Tibial artery (tissue), 4 donors: ENCODE measurements around the gene FHL5.

Experiments used
- DNase-seq, 2 donors: peaks; one replicate each; pipeline ENCODE4 v3.0.0-alpha.2; 2019
- H3K27ac ChIP-seq, 2 donors: fragments of 200-600 bp; sonication (generic) in 1 of 2; 1 replicate in 1 of 2; 2 replicates in 1 of 2; pipeline ENCODE4 v1.5.1; 2018 to 2019; ENCODE audit warnings: mild to moderate bottlenecking in 1 of 2
- H3K27me3 ChIP-seq, 2 donors: fragments of 200-600 bp; sonication (generic) in 1 of 2; one replicate each; pipeline versions ENCODE4 v1.5.1 to v1.6.0; 2016 to 2019
- H3K36me3 ChIP-seq, 3 donors: fragments of 200-600 bp; sonication (generic) in 2 of 3; one replicate each; pipeline ENCODE4 v1.5.1; 2016 to 2019; ENCODE audit warnings: mild to moderate bottlenecking in 2 of 3
- H3K4me1 ChIP-seq, 4 donors: fragments of 200-600 bp; sonication (generic) in 2 of 4; 1 replicate in 3 of 4; 2 replicates in 1 of 4; pipeline ENCODE4 v1.5.1; 2016 to 2019
- H3K4me3 ChIP-seq, 2 donors: fragments of 200-600 bp; sonication (generic) in 1 of 2; 1 replicate in 1 of 2; 2 replicates in 1 of 2; pipeline ENCODE4 v1.5.1; 2018 to 2019; ENCODE audit warnings: mild to moderate bottlenecking in 2 of 2
- H3K9me3 ChIP-seq, 3 donors: fragments of 200-600 bp; sonication (generic) in 1 of 3; one replicate each; pipeline ENCODE4 v1.5.1; 2016 to 2019
- CTCF ChIP-seq, 2 experiments: fragments of 200-600 bp in 1 of 2; fragments of 450-650 bp in 1 of 2; IDR thresholded peaks; one replicate each; pipeline ENCODE4 v1.5.1; 2017 to 2019; ENCODE audit warnings: antibody characterized with exemption in 2 of 2, mild to moderate bottlenecking in 1 of 2, moderate library complexity in 1 of 2
- intact Hi-C: fragments of 100-400 bp; cut with DNase I; formaldehyde crosslinking; loops from one replicate; pipeline ENCODE4 v1.15.0; 2023; ENCODE audit warnings: low total_unique reads

FHL5 gene

GRCh38 chr6:96528193-96528592 is 34.7 kb upstream of the FHL5 start:
- intact Hi-C loops: no loop called here
- peaks cover 58 to 65% (median 60%) of the 10 kb centered on the region in 3 donors for H3K36me3 ChIP-seq
- H3K4me1 ChIP-seq: peaks cover 0 to 11% (median 6%) of the 10 kb centered on the region in 4 donors
- H3K4me3 ChIP-seq: no peak overlapping the region
- DNase-seq: no peak
- TF ChIP-seq CTCF (IDR thresholded peaks at IDR 0.05): no peak
- H3K27me3 ChIP-seq: no peaks in the 10 kb centered on the region
- H3K9me3 ChIP-seq: no peaks in the 10 kb centered on the region
- H3K27ac ChIP-seq: no peak overlapping the region

GRCh38 chr6:96532399-96532798 is 30.5 kb upstream of the FHL5 start:
- no peaks in the 10 kb centered on the region for H3K27me3 ChIP-seq
- intact Hi-C loops: no loop called here
- H3K4me1 ChIP-seq: no peaks in the 10 kb centered on the region
- no peak for DNase-seq
- H3K4me3 ChIP-seq: no peak overlapping the region
- H3K9me3 ChIP-seq: no peaks in the 10 kb centered on the region
- H3K27ac ChIP-seq: no peak overlapping the region
- no peak for TF ChIP-seq CTCF (IDR thresholded peaks at IDR 0.05)
- H3K36me3 ChIP-seq: peaks cover 52 to 54% (median 52%) of the 10 kb centered on the region in 3 donors

- no peak for DNase-seq
- intact Hi-C loops: loop anchor here (2.0 kb wide), 1 partner anchor 75 kb away; no protein-coding TSS in a partner anchor
- H3K4me1 ChIP-seq: peaks cover 0 to under 1% (median 0%) of the 10 kb centered on the region in 4 donors
- no peak overlapping the region for H3K4me3 ChIP-seq
- no peaks in the 10 kb centered on the region for H3K27me3 ChIP-seq
- TF ChIP-seq CTCF (IDR thresholded peaks at IDR 0.05): no peak
- no peak overlapping the region for H3K27ac ChIP-seq
- peaks cover 32 to 46% (median 41%) of the 10 kb centered on the region in 3 donors for H3K36me3 ChIP-seq
- no peaks in the 10 kb centered on the region for H3K9me3 ChIP-seq
Observed at GRCh38 chr6:96537726-96538125, 25.2 kb upstream of the FHL5 start.

GRCh38 chr6:96542702-96543101 is 20.2 kb upstream of the FHL5 start:
- peaks cover 41 to 63% (median 51%) of the 10 kb centered on the region in 3 donors for H3K36me3 ChIP-seq
- no peak overlapping the region for H3K27ac ChIP-seq
- no peaks in the 10 kb centered on the region for H3K9me3 ChIP-seq
- intact Hi-C loops: loop anchor here (5.0 to 10.0 kb wide), 2 partner anchors 222 to 355 kb away; partner anchors contain the start of gene NDUFAF4
- no peaks in the 10 kb centered on the region for H3K27me3 ChIP-seq
- TF ChIP-seq CTCF (IDR thresholded peaks at IDR 0.05): peak; percentile 58 to 67
- H3K4me1 ChIP-seq: peaks cover 0 to 7% (median 0%) of the 10 kb centered on the region in 4 donors
- no peak overlapping the region for H3K4me3 ChIP-seq
- DNase-seq: no peak

GRCh38 chr6:96545882-96546281 is 17.0 kb upstream of the FHL5 start:
- H3K4me1 ChIP-seq: peaks cover 0 to 7% (median 0%) of the 10 kb centered on the region in 4 donors
- H3K27me3 ChIP-seq: no peaks in the 10 kb centered on the region
- H3K4me3 ChIP-seq: no peak overlapping the region
- peaks cover 49 to 57% (median 50%) of the 10 kb centered on the region in 3 donors for H3K36me3 ChIP-seq
- intact Hi-C loops: loop anchor here (10.0 kb wide), 1 partner anchor 219 kb away; no protein-coding TSS in a partner anchor
- TF ChIP-seq CTCF (IDR thresholded peaks at IDR 0.05): no peak
- H3K9me3 ChIP-seq: no peaks in the 10 kb centered on the region
- no peak for DNase-seq
- no peak overlapping the region for H3K27ac ChIP-seq
